ENCODE data around the gene GRIN3B.

GRCh38 chr19:1027650-1028061 is 27.4 kb downstream of the GRIN3B start:
- no peak for TF ChIP-seq CTCF (IDR thresholded peaks at IDR 0.05)
- no peak for TF ChIP-seq POLR2AphosphoS5 (IDR thresholded peaks at IDR 0.05)
- TF ChIP-seq EP300 (IDR thresholded peaks at IDR 0.05), result no peak
